HG03378 (cell line): ENCODE measurements around the gene IQGAP2.

Experiments
- ATAC-seq: cut with Tn5 transposase; IDR thresholded peaks from one replicate; pipeline ENCODE4 v1.9.1; 2021; ENCODE audit warnings: mild to moderate bottlenecking, moderate library complexity; ENCODE audit not compliant: unreplicated experiment

Gene IQGAP2

DNA sequence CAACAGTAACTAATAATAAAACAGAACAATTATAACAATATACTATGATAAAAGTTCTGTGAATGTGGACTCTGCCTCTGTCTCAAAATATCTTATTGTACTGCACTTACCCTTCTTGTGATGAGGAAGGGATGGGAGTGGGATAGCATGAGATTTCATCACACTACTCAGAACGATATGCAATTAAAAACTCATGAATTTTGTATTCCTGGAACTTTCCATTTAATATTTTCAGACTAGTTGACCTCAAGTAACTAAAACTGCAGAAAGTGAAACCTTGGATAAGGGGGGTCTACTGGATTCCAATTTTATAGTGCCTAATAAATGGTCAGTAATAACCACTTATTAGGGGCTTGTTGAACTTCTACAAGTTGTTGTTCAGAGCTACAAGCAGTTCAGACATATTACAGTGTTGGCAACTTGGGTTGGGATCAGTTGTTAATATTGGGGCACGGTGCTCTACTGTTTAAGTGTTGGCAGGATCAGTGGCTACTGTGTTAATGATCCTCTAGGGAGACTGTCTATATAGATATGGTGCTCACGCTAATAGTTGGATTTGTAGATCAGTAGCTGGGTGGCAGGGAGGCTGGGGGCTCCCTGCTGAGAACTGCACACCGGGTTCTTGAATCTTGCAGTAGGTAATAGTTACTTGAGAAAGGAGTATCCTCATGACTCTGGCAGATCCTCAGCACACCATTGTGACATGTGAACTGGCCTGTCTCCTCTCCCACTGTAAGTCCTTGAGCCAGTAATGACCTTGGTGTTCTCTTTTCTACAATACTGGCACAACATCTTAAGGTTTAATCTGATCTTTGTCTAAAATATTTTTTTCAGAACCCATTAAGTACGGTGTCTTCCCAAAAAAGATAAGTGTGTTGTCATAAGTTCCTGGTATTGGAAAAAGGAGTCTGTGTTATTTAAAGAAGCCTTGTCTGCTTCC is 158.1 kb downstream of the IQGAP2 start:
- no peak for ATAC-seq

DNA sequence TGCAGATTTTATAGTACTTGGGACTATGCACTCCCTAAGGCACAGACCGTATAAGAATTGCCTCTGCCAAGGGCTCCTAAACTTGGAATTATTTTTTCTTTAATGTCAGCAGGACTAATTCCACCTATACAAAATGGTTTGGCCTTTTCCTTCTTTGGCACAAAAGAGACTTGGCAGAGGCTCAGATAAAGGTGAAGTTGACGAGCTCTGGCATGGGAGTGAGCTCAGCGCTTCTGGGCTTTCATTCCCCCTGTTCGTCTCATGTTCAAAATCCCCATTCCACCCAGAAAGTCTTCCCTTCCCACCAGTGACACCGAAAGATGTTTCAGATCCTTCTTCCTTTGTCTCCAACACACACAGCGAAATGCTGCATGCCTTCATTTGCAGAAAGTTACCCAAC is 158.9 kb downstream of the IQGAP2 start:
- ATAC-seq: no peak

DNA sequence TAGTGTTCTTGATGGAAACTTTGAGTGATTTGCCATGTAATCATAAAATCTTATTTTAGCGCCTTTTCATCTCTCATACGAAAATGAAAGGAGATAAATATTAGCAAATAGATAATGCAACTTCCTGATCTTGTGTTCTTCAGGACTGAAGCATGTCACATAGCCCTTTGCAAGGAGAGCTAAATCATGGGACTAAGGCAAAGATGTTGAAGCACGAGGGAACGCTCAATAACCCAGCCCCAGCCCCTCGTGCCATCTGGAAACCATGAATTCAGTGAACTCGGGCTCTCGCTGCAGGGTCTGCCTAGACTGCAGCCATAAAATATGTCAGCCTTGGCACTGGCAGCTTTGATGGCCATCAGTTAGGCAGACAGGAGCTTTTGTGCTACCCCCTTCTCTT is 161.9 kb downstream of the IQGAP2 start:
- ATAC-seq: no peak

DNA sequence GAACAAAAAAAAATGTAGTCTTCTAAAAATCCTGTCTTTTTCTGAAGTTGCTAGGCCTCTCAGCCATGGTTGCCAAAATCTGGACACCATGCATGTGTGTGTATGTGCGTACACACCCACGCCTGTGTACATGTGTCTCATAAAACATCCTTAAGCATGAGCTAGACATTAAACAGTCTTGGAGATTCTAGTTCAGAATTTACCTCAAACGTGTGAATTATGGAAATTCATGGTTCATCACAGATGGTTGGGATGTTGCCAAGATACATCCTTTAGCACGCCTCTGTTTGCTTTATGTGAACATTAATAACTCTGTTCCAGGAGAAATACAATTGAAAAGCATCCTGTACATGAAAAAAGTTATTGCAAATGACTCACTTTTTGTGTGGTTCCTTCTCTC is 167.1 kb downstream of the IQGAP2 start:
- ATAC-seq: no peak

DNA sequence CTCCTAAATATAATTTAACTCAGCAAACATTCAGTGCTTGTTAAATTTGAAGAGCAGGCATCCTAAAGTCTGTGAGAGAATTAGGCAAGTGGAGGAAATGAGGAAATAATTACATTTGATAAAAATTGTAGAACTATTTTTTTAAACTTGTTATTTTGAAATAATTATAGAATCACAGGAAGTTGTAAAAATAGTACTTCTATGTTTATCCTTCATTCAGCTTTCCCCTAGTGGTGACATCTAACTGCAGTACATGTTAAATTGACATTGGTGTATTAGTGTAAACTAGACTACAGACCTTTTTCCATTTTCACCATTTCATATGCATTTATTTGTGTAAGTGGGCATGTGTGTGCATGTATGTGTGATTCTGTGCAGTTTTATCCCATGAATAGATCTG is 168.5 kb downstream of the IQGAP2 start:
- ATAC-seq: no peak

DNA sequence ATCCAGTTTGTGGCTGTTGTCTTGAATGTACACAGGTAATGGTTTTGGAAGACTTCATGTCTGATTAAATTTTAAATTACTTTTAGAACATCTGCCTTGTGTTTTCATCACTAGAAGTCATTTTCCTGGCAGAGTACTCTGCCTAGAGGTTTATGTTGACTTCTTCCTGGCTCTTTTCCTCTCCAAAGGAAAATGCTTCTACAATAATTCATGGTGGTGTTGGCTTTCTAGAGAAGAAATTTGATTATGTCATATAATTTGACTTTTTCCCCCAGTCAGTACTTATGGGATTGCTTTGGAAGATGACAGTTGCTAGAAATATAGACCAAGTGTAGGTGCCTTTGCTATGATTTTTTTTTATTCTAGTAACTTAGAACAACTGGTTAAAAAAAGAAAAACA is 173.4 kb downstream of the IQGAP2 start:
- ATAC-seq: no peak

DNA sequence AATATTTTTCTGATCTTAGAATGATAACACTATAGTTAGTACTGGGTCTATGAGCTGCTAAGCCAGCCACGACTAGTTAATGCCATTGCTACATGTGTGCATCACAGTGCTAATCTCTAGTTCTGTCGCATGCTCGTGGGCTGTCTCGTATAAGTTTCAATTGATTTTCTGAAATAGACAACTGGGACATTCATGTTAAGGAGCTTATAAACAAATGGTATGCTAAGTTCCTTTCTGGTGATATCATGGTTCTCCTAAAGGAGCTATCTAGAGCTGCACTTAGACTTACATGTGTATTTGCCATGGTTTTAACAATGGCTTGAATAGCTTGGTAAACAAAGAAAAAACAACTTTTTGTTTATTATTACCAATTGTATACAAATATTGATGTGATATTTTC is 173.9 kb downstream of the IQGAP2 start:
- no peak for ATAC-seq

DNA sequence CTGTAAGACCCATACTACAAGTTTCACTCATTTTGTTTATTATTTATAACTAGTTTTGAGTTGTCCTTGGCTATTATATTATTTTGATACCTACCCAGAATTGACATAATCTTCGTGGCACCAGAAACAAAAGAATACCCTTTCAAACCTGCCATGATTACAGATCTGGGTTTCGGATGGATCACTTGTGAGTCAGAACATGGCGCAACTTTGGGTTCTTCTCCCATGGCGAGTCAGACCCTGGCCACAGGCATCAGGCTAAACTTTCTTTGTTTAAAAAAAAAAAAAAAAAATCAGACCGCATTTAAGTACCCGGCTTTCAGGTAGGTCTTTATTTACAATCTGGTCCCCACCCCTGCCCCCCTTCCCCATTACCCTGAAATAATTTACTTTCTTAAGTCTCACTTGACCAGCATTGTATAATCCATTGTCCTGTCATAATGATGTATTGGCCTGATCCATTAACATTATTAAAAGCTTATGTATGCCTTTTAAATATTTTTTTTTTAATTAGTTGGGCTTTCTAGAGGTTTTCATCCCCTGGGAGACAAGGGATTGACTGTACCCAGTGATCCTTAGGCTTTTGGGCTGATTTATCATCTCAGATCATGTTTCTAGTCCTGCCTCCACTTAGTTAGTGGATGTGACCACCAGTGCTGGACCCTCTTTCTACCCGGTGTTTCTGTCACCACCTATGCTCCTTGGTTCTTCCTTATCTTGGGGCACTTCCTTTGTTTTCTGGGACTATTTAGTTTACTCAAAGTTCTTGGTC is 176.3 kb downstream of the IQGAP2 start:
- ATAC-seq: no peak

DNA sequence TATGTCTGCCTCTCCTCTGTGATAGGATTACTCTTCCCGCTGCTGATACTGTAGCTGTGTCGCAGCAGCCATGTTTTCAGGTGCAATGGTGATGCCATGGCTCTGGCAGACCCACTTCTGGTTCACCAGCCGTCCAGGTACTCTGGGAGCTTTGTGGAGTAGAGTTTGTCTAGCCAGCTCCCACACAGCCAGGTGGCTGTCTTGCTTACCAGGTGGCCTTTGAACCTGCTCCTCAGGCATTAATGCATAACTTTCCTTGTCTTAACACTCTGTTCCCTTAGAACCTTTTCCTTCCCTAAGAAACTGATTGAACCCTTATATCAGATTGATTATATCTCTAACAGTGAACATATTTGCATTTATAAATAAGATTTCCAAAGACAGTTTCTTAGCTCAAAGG is 177.9 kb downstream of the IQGAP2 start:
- ATAC-seq: no peak

DNA sequence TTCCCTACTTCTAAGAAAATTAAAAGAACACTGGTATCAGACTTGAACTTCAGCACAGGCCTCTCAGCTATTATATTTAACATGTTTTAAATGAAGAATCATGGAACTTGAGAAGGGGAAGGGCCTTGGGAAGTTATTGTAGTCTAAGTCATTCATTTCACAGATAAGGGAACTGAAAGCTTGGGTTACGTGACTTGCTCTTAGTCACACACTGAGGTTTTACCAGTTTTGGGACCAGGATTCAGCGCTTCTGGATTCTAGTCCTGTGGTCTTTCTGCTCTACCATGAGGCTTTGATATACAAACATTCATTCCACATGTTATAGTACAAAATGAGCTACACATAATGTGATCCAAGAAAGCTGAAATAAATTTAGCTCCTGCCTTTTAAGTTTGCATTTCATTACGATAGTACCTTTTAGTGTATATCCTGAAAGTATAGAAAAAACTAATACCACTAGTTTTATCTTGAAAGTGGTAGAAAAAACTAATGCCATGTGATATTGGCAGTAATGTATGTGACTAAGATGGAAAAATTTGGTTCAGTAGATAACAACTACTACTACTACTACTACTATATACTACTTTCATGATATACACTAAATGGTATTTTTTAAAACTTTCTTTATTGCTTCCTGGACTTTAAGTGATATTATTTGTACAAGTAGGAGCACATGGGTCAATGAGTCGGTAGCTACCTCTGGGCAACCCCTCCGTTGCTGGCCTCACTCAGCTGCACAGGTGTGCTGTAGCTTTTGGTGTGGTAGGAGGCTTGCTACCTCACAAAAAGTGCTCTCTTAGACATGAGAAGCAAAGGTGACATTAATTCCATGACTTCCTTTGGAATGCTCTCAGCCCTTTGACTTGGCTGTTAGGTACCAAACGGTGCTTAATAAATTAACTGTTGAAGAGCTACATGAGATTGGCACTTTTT is 179.4 kb downstream of the IQGAP2 start:
- peak; percentile 87 for ATAC-seq

DNA sequence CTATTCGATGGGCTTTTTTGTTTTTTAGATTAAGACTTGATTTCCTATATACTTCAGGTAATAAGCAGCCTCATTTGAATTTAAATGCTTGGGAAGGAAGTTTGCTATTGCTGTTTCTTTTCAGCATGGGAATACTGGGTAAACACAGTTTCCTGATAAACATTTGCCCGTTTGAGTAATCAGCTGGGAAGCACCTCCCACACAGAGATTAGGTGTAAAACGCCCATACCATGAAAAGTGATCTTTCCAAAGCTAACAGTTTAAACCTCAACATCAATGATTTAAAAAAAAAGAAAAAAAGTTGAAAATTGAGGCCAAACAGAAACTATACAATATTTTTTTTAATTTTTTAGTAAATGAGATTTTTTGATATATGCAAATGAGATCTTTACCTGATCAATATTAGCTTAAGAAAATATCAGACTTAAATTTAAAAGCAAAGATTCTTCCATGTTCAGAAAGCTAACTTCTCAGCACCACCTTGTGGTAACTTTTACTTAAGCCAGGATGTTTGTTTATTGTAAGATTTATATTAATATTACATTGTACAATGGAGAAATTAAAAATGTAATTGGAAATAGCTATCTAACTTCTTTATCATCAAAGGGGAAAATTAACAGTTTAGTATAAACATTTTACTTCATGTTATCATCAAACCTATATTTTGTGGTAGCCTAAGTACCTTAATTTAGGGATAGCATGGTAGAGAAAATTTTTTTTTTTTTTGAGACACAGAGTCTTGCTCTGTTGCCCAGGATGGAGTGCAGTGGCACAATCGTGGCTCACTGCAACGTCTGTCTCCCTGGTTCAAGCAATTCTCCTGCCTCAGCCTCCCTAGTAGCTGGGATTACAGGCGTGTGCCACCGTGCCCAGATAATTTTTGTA is 180.3 kb downstream of the IQGAP2 start:
- ATAC-seq: no peak

DNA sequence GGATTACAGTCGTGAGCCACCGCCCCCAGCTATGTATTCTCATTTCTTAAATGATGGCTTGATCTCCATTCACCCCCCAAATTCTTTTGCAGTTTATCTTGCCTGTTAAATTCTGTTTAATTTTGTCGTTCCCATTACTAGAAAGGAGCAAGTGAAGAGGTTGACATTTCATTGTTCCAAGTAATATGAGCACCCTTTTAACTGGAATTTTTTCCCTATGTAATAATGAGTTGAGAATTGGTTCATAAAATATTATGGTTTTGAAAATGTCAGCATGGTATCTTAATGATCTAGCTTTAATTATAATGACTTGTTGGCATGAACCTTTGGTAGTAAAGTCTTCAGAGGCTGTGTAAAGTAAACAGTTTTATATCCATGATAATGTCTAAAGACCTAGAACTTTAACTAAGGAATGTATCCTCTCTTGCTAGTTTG is 182.7 kb downstream of the IQGAP2 start:
- ATAC-seq: no peak

DNA sequence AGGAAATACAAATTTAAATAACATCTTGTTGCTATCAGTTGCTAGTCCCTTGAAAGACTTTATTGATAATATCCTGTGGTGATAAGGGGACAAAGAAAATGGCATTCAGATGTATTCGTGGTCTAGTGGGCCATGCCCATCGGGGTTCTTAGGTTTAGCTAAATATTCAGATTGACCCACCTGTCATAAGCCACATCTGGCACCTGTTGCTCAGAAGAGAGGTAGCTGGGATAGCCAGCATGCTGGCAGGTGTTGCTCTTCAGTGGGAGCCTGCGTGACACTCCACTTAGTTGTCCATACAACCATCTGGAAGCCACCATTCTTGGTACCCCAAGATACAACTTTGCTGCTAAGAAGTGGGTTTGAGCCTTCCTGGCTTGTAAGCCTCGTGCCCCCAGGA is 183.4 kb downstream of the IQGAP2 start:
- no peak for ATAC-seq

DNA sequence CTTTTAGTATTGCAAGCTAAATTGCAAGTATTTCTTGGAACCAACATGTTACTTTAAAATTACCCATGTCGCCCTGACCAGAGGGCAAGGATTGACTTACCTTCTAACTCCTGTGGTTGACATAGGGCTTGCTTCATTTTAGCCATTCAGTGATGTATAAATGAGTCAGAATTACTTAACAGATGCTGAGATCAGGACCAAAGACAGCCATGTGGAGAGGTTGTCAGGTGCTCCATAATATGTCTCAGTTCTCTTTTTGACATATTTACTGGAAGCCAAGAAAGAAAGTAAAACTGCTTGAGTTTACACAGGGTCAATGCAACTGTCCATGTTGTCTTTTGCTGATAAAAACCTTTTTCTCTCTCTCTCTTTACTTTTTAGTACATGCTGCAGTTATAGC is 186.9 kb downstream of the IQGAP2 start:
- ATAC-seq: peak; percentile 93

DNA sequence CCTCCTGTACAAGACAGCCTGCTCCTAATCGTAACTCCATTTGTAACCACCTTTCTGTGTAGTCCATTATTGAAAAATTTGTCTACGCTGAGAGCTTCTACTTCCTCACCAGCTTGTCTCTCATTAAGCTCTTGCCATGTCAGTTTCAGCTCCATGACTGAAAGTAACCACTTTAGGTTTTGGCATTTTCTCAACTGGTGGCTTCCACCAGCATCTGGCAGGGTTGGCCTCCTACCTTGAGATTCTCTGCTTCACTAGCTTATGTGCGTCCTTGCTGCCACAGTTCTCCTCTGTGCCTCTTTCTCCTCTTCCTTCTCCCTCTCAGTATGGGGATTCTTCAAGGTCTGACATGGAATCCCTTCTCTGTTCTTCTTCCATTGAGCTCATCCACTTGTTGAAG is 188.3 kb downstream of the IQGAP2 start:
- ATAC-seq: no peak

DNA sequence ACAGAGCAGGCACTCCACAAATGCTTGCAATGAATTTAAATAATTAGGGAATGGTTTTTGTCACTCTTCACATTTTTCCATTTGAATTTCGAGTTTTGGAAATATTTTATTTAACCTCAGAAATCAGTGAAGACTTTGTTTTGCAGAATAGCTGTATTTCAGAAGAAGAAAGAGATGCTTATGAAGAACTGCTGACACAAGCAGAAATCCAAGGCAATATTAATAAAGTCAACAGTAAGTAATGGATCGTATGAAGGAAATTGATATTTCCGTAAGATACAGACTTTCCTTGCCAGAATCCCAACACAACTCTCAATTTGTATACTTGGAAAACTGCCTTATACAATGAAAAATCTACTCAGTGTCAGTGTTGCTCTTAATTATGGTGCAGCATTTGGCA is 189.6 kb downstream of the IQGAP2 start:
- ATAC-seq: no peak

DNA sequence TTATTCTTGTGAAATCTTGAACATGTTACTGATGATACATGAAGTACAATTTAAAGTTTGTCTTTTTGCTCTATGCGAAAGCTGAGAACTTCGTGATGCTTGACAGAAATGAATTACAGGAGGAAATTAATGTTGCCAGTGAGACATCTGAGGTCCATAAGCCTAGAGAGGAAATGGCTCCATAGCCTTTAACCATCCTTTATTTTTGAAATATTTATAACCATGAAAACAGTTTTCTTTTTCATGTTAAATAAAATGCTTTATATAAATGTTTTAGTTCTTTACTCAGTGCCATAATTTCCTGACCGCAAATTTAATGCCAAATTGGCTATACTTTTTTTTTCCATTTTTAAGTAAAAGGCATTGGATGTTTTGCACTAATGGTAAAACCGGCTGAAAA is 191.0 kb downstream of the IQGAP2 start:
- no peak for ATAC-seq

DNA sequence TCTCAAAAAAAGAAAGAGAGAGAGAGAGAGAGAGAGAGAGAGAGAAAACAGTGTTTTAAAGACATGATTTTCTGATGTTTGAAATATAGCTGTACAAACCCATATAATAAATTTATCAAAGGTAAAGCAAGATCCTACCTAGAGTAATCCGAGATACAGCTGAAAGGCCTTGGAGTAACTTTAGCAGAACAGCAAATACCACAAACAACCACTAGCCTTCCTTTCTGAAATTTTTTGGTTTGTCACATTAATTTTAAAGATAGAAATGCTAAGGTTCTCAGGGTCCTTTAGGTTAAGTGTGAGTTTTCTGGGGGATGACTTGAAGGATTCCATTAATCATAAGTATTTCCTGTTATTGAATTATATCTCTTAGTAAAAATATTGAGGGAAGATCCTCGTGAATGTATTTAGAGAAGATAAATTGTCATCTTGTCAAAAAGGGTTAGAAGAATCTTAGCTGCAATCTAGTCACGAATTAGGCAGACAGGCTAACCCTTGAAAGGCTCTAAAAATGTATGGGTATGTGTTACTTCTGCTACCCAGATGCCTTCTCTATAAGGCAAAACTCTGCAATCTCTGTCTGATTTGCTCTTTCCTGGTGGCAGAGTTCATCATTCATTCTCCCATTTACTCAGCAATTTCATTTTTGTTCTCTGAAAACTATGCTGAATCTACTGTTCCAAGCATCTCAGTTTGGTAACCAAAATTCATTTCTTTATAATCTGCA is 192.8 kb downstream of the IQGAP2 start:
- ATAC-seq: no peak

DNA sequence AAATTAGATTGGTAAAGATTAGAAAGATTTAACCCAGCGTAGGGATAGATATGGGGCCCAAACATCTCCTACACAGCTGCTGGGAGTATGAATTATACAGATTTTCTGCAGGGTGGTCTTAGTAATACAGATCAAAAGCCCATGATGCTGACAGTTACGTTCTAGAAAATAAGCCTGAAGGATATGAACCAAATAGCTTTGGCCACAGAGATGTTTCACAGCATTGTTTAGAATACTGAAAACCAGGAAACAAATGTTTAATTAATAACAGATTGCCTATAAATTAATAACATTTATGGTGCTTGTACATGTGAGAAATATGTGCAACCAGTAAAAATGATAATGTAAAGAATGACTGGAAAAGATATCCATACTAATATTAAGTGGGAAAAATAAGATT is 195.4 kb downstream of the IQGAP2 start:
- ATAC-seq: no peak
